NCI-H1092 (cell line): Measurements from ENCODE around the gene SERPINC1.
"Not testable (repeated sequence)": the region's sequence is repeated elsewhere in the genome, so short reads cannot be mapped to it uniquely, and the experiment has no call there.

Source experiments
- DNase-seq: peaks from one replicate; lab custom pipeline; 2025; lab: John Stamatoyannopoulos, UW

SERPINC1 gene

GRCh38 chr1:173863224-173864161, 53.6 kb downstream of the SERPINC1 start:
- DNase-seq, result no peak

- DNase-seq, result no peak
Observed at GRCh38 chr1:173862769-173863223, 54.3 kb downstream of the SERPINC1 start.

GRCh38 chr1:173862146-173862768, 54.9 kb downstream of the SERPINC1 start:
- not testable (repeated sequence) for DNase-seq

GRCh38 chr1:173861731-173862145, 55.4 kb downstream of the SERPINC1 start:
- no peak for DNase-seq

- DNase-seq, result no peak
Observed at GRCh38 chr1:173860065-173860464, 57.1 kb downstream of the SERPINC1 start.

- DNase-seq, result not testable (repeated sequence)
Observed at GRCh38 chr1:173859547-173859946, 57.6 kb downstream of the SERPINC1 start.

GRCh38 chr1:173857363-173857917, 59.7 kb downstream of the SERPINC1 start:
- no peak for DNase-seq

GRCh38 chr1:173856903-173857302, 60.2 kb downstream of the SERPINC1 start:
- DNase-seq, result no peak

- DNase-seq, result no peak
Observed at GRCh38 chr1:173856014-173856413, 61.1 kb downstream of the SERPINC1 start.
